K562 (cell line): ENCODE measurements around the gene FCHO2. TPM values are rescaled to one million over a fixed set of nuclear protein-coding genes. Genes with fewer than 3 reads are reported as not detected.
A peak's percentile ranks its signal among the peaks of the same experiment; 100 is the strongest.

Experiments
- ASH1L ChIP-seq: fragments of 450-650 bp; IDR thresholded peaks from 2 replicates; pipeline ENCODE4 v1.6.1; 2018; ENCODE audit warnings: borderline replicate concordance, mild to moderate bottlenecking, low read depth; ENCODE audit not compliant: partially characterized antibody
- BRD9 ChIP-seq: fragments of 450-650 bp; IDR thresholded peaks from 2 replicates; pipeline ENCODE4 v1.6.1; 2018; ENCODE audit warnings: low read depth; ENCODE audit not compliant: partially characterized antibody
- CREB1 ChIP-seq, 2 experiments: sonication (generic) in 1 of 2; formaldehyde crosslinking in 1 of 2; IDR thresholded peaks; 2 replicates each; pipeline versions ENCODE4 v1.6.1 to v1.8.0; 2012 to 2022; ENCODE audit warnings: inconsistent platforms in 1 of 2, mild to moderate bottlenecking in 1 of 2, missing genetic modification reagents in 1 of 2, moderate library complexity in 1 of 2
- DACH1 ChIP-seq: fragments of 450-650 bp; IDR thresholded peaks from 2 replicates; pipeline ENCODE4 v1.6.1; 2018; ENCODE audit not compliant: partially characterized antibody
- GATAD2A ChIP-seq: fragments of 450-650 bp; IDR thresholded peaks from 2 replicates; pipeline ENCODE4 v1.6.1; 2017
- IRF1 ChIP-seq: sonication (generic); formaldehyde crosslinking; IDR thresholded peaks from 2 replicates; pipeline ENCODE4 v1.8.0; 2022; ENCODE audit warnings: missing genetic modification reagents, mild to moderate bottlenecking, borderline replicate concordance
- IRF9 ChIP-seq: fragments of 450-650 bp; IDR thresholded peaks from 2 replicates; pipeline ENCODE4 v1.6.1; 2016; ENCODE audit warnings: missing biosample characterization, missing genetic modification characterization
- MYBL2 ChIP-seq, 2 experiments: fragments of 450-650 bp in 1 of 2; sonication (generic) in 1 of 2; formaldehyde crosslinking in 1 of 2; IDR thresholded peaks; 2 replicates each; pipeline versions ENCODE4 v1.6.1 to v1.8.1; 2017 to 2022; ENCODE audit warnings: borderline replicate concordance in 1 of 2, inconsistent platforms in 1 of 2, low read depth in 1 of 2, mild to moderate bottlenecking in 1 of 2, missing genetic modification reagents in 1 of 2, moderate library complexity in 1 of 2
- NBN ChIP-seq: fragments of 450-650 bp; IDR thresholded peaks from 2 replicates; pipeline ENCODE4 v1.6.1; 2016; ENCODE audit warnings: low read depth, mild to moderate bottlenecking
- NRF1 ChIP-seq, 2 experiments: fragments of 450-650 bp; IDR thresholded peaks in 1 of 2; conservative IDR thresholded peaks in 1 of 2; 2 replicates each; pipeline ENCODE4 v1.6.1; 2014; ENCODE audit warnings: mild to moderate bottlenecking in 2 of 2
- OTX1 ChIP-seq: fragments of 450-650 bp; formaldehyde crosslinking; IDR thresholded peaks from 2 replicates; pipeline ENCODE4 v1.4.0; 2022; ENCODE audit warnings: mild to moderate bottlenecking
- PML ChIP-seq: IDR thresholded peaks from 2 replicates; pipeline ENCODE4 v1.6.1; 2012; ENCODE audit warnings: low read length, inconsistent platforms
- RB1 ChIP-seq: fragments of 450-650 bp; IDR thresholded peaks from 2 replicates; pipeline ENCODE4 v1.6.1; 2017; ENCODE audit warnings: low read depth, mild to moderate bottlenecking
- SMARCE1 ChIP-seq: fragments of 450-650 bp; IDR thresholded peaks from 2 replicates; pipeline ENCODE4 v1.7.1; 2016; ENCODE audit warnings: mild to moderate bottlenecking
- SNIP1 ChIP-seq: fragments of 450-650 bp; IDR thresholded peaks from 2 replicates; pipeline ENCODE4 v1.7.1; 2017; ENCODE audit warnings: low read depth, mild to moderate bottlenecking
- SP1 ChIP-seq: sonication (generic); formaldehyde crosslinking; IDR thresholded peaks from 2 replicates; pipeline ENCODE4 v1.8.1; 2022; ENCODE audit warnings: mild to moderate bottlenecking, missing genetic modification reagents
- STAG1 ChIP-seq: sonication (generic); formaldehyde crosslinking; IDR thresholded peaks from 2 replicates; pipeline ENCODE4 v1.5.0; 2020; ENCODE audit warnings: missing genetic modification reagents, borderline replicate concordance
- THAP7 ChIP-seq: fragments of 250-450 bp; sonication (Bioruptor Pico); IDR thresholded peaks from 2 replicates; pipeline ENCODE4 v1.5.0; 2021
- YY1 ChIP-seq, 3 experiments: IDR thresholded peaks; 2 replicates each; pipeline ENCODE4 v1.6.1; 2011; ENCODE audit warnings: low read length in 2 of 3, mild to moderate bottlenecking in 2 of 3, moderate library complexity in 2 of 3, borderline replicate concordance in 1 of 3, control low read depth in 1 of 3, low read depth in 1 of 3; ENCODE audit not compliant: insufficient read depth in 3 of 3, insufficient replicate concordance in 2 of 3, control insufficient read depth in 1 of 3, insufficient read length in 1 of 3; ENCODE audit errors: extremely low read depth in 1 of 3
- ZBTB5 ChIP-seq: fragments of 450-650 bp; IDR thresholded peaks from 2 replicates; pipeline ENCODE4 v1.6.1; 2017; ENCODE audit warnings: antibody characterized with exemption
- ZNF224 ChIP-seq: sonication (generic); formaldehyde crosslinking; IDR thresholded peaks from 2 replicates; pipeline ENCODE4 v1.8.0; 2022; ENCODE audit warnings: mild to moderate bottlenecking, missing genetic modification reagents
- ZNF277 ChIP-seq: fragments of 250-450 bp; sonication (Bioruptor Pico); IDR thresholded peaks from 2 replicates; pipeline ENCODE4 v1.8.0; 2022; ENCODE audit warnings: inconsistent platforms, mild to moderate bottlenecking, moderate library complexity, borderline replicate concordance
- polyA plus RNA-seq, 8 experiments: library from polyadenylated mRNA; depleted of rRNA in 4 of 8; stranded (reverse) in 5 of 8; unstranded in 3 of 8; fragments of >200 nt; fragmentation: Nextera tagmentation in 2 of 8; fragmentation: Illumina TruSeq in 1 of 8; extraction: Ambion mirVana in 2 of 8; extraction: Trizol in 1 of 8; gene quantifications; 2 replicates each; pipeline versions ENCODE4 v1.2.1 to v1.2.3, GENCODE V29; 2011 to 2014; ENCODE audit warnings: inconsistent platforms in 1 of 8, missing spikeins in 1 of 8
- total RNA-seq, 7 experiments: library from RNA; depleted of rRNA in 6 of 7; stranded (reverse); fragments of >200 nt in 6 of 7; fragmentation: Illumina TruSeq in 2 of 7; extraction: Trizol in 2 of 7; gene quantifications; 2 replicates each; pipeline versions ENCODE4 v1.2.1 to v1.2.3, GENCODE V29; 2011 to 2021; ENCODE audit warnings: low replicate concordance in 1 of 7

The FCHO2 gene
- total and polyA plus RNA-seq, 9 of the 15 experiments (the other 6 are each of a cell fraction or from before 2014, with no cell fraction given) = 4.4 to 13.4 (median 8.3) TPM

GRCh38 chr5:72955768-72956323, at the start of gene FCHO2 (continued):
- TF ChIP-seq RB1 (peak; percentile 79), YY1 (IDR thresholded peaks at IDR 0.05; ENCODE audit: borderline replicate concordance in 1 of 3, control insufficient read depth in 1 of 3, extremely low read depth in 1 of 3, insufficient read depth in 3 of 3, insufficient read length in 1 of 3, insufficient replicate concordance in 2 of 3, low read depth in 1 of 3, low read length in 2 of 3) (peak in 2 of 3 experiments; percentile 44 to 60), DACH1 (no peak), IRF1 (CRISPR knock-in tag) (peak; percentile 43; the same call in 1 of the 2 replicates), NRF1 (conservative IDR thresholded peaks at IDR 0.05 in 1 of 2, IDR thresholded peaks at IDR 0.05 in 1 of 2) (peak; percentile 97), PML (no peak; the same call in 1 of the 2 replicates), IRF9 (tag) (no peak), SMARCE1 (no peak), ZNF224 (CRISPR knock-in tag) (0 out of 2 replicates have a peak, but pooled peaks have one; percentile 59), STAG1 (CRISPR knock-in tag) (no peak), MYBL2 (IDR thresholded peaks at IDR 0.05; ENCODE audit: low read depth) (no peak), MYBL2 (CRISPR knock-in tag; IDR thresholded peaks at IDR 0.05; ENCODE audit: borderline replicate concordance) (no peak), OTX1 (CRISPR knock-in tag) (no peak; the same call in 1 of the 2 replicates), ZBTB5 (no peak), NBN (no peak), ZNF277 (CRISPR knock-in tag) (no peak), SNIP1 (no peak), GATAD2A (no peak), SP1 (peak; percentile 61), THAP7 (CRISPR knock-in tag) (no peak), CREB1 (IDR thresholded peaks at IDR 0.05) (peak; percentile 39; the same call in 1 of the 2 replicates), CREB1 (CRISPR knock-in tag; IDR thresholded peaks at IDR 0.05) (peak; percentile 61; the same call in 1 of the 2 replicates), ASH1L (no peak), BRD9 (no peak)
